AG09319 (cell line): ENCODE data around the gene ARVCF.

Experiments
- DNase-seq: peaks from one replicate; pipeline ENCODE4 v3.0.0-alpha.2; 2010; ENCODE audit warnings: low read depth; ENCODE audit errors: extremely low read depth
- TF ChIP-seq, protein P1 (sequence below): IDR thresholded peaks from 2 replicates; pipeline ENCODE4 v1.5.1; 2011; ENCODE audit warnings: low read depth, mild to moderate bottlenecking, inconsistent platforms, low read length, moderate library complexity

Gene ARVCF

DNA sequence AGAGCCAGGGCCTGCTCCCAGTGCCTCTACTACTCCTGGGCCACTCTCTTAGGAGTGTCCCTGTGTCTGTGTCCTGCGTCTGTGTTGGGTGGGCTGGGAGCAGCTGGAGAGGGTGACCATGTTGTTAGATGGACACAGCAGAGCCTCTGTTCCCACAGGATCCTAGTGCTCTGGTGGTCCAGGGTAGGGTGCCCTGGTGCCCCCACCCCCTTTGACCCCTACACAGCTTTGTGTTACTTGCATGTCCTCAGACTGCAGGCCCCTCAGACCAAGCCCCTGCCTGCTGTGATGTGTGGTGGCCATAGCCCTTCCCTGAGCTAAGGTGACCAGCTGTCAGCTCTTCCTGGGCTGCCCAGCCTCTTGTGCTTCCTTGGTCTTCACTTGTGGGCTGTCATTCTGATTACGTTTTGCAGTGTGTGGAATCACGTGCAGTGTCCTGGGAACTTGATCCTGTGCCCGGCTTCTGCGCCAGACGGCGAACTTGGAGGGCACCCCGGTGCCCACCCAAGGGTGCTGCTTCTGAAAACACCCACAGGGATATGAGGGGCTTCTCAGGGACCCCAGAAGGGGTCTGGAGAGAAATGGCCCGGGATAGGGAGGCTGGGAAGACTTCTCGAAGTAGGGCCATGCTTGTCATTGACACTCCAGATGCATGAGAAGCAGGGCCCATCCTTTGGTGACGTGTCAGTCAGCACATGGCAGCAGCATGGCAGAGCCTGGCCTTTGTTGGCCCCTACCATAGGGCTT is 5.8 kb upstream of the ARVCF start:
- no peak for DNase-seq
- TF ChIP-seq, protein P1, sequence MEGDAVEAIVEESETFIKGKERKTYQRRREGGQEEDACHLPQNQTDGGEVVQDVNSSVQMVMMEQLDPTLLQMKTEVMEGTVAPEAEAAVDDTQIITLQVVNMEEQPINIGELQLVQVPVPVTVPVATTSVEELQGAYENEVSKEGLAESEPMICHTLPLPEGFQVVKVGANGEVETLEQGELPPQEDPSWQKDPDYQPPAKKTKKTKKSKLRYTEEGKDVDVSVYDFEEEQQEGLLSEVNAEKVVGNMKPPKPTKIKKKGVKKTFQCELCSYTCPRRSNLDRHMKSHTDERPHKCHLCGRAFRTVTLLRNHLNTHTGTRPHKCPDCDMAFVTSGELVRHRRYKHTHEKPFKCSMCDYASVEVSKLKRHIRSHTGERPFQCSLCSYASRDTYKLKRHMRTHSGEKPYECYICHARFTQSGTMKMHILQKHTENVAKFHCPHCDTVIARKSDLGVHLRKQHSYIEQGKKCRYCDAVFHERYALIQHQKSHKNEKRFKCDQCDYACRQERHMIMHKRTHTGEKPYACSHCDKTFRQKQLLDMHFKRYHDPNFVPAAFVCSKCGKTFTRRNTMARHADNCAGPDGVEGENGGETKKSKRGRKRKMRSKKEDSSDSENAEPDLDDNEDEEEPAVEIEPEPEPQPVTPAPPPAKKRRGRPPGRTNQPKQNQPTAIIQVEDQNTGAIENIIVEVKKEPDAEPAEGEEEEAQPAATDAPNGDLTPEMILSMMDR = no peak

DNA sequence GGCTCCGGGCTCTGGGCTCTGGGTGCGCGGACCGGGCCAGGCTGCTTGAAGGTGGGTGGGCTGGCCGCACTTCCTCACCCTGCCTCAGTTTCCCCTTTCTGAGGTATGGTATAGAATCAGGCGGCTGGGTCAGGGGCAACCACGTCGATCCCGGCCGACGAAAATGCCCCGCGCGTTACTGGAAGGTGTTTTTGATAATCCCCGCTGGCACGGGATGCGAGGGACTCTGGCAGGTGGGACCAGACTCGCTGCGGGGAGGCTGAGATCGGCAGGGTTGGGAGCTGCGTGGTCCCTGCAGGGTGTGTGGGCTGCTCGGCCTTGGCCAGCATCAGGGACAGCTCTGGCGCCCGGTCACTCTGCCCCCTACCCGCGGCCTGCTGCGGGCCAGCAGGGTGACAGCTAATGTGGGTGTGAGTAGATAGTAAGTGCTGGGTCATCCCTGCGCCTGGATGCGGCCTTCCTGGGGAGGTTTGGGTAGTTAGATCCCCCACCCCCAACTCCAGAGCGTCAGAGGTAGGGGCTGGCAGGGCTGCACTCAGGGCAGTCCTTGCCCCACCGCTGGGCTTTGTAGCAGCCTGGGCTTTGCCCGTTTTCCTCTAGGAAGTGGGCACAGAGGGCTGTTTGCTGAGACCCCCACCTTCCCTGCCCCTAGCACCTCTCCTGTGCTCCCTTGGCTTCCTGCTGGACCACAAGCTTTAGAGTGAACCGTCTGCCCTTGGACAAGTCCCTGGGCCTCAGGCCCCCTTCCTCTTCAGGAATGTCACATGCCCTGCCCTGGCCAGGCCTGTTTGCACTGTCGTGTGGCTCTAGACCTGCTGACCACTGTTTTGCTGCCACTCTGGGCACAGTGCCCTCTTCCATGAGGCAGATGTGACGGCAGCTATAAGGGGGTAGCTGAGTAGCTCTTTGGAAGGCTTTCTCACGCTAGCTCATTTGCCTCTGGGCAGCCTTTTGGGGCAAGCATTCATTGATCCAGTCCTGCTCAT is 4.9 kb upstream of the ARVCF start:
- TF ChIP-seq, protein P1 = no peak
- peak; percentile 25 for DNase-seq

DNA sequence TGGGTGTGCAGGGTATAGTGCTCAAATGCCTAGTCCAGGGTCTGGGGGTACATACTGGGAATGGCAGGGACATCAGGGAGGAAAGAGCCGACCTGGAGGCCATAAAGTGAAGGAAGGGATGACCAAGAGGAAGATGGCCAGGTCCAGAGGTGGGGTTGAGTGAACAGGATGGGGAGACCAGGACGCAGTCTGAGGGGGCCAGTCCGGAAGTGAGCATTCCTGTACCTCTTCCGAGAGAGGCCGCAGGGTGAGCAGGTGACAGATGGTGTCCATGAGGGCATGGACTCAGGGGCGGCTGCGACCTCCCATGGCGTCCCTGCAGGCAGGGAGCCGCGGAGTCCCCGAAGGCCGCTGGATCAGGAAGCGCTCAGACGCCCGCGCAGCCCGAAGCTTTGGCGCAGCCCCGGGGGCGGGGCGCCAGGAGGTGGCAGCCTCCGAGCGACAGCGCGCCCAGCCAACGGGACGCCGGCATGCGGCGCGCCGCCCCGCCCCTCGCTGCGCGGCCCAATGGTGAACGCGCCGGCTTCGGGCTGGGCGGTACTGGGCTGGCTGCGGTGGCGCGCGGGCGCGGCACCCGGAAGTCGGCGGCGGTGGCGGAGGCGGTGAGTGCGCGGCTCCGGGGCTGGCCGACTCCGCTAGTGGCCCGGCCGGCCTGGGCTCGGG is 4.0 kb upstream of the ARVCF start, which contains the start of gene TANGO2:
TANGO2 (plus strand) TSS at position 578 of the 663 bp plus-strand sequence. CDS start 15,689 bp downstream, outside the sequence.
- peak; percentile 70 for DNase-seq
- TF ChIP-seq, protein P1 = no peak

- TF ChIP-seq, protein P1 = no peak
- DNase-seq = no peak
These were observed 3.3 kb upstream of the ARVCF start for GRCh38 chr22:20019661-20020532.

- TF ChIP-seq, protein P1 = no peak
These were observed 1.4 kb upstream of the ARVCF start for GRCh38 chr22:20018001-20018400.

GRCh38 chr22:20017622-20017958 is 967 bp upstream of the ARVCF start:
- DNase-seq = no peak
- TF ChIP-seq, protein P1 = no peak

More at GRCh38 chr22:20018001-20018400, 1.4 kb upstream of the ARVCF start:
- no peak for DNase-seq
